Stimulated activated CD8-positive, alpha-beta memory T cell treated with anti-CD3 and anti-CD28 coated beads, Interleukin-7, amount 100 ng/mL, for 24 hours (primary cell): ENCODE results near the gene RNF44.

Source experiments
- DNase-seq: peaks from one replicate; pipeline ENCODE4 v3.0.0-alpha.2; 2020; ENCODE audit warnings: low read depth

RNF44 gene

DNA sequence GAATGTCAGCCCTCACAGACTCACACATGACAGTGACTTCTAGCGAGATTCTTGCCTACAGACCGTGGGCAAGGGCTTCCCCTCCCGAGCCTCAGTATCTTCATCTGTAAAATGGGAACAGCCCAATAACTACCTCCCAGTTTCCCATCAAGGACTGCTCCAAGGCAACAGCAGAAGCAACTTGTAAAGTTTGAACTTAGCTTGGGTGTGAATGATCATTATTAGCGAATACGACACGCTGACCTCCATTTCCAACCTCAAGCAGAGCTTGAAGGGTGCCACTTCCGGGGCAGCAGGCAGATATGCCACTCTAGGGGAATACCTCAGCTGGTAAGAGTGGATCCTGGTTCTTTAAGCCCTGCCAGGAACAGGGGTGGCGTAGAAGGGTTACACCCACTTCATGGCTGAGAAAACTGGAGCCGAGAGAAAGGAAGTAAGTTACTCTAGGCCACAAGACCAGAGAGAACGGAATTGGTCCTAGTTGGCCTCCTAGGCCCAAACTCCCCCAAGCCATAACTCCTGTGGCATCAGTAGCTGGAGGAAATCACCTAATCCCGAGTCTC lies 2.0 kb downstream of the RNF44 start:
- DNase-seq, result no peak

DNA sequence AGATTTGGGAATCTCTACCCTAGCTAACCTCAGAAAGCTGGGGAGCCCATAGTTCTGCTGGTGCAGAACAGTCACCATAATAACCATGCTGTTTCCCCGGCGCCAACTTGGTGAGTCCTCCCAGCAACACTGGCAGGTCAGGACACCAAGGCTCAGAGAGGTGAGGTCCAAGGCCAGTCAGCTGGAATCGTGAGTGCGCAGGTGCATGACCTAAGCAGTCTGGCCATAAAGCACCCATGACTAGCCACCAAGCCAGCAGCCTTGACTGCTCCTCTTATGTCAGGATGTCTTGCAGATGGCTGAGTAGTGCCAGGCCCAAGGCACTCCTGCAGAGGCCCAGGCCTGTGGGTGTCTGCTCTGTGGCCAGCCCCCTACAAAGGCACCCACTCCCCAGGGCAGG lies 2.6 kb downstream of the RNF44 start:
- DNase-seq, result no peak

DNA sequence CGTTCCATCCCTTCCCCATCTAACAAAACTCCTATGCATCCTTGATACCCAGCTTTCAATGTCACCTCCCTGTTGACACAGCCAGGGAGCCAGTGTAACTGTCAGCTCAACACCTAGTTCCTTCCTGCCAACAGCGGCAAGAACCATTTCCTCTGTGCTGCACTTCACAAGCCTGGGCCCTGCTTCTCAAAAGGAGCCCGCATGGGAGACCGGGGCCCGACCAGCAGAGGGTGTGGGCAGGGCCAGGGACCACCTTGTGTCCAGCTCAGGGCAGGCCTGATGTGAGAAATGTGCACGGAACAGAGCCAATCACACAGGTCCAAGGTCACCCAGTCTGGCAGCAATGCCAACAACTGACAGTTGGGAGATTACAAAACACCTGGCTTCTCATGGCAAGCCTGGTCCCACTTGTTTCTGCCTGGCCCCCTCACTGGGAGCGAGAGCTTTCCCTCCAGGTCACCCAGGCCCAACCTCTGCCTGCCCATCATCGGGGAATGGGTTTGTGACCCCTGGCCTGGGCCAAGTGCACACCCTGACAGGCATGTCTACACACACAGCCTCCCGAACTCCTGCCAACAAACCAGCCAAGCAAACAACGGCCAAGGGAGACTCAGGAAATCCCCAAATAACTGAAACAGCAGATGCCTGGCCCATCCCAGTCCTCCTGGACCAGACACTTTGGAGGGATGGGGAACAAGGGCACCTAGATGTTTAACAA lies 3.1 kb downstream of the RNF44 start:
- no peak for DNase-seq

DNA sequence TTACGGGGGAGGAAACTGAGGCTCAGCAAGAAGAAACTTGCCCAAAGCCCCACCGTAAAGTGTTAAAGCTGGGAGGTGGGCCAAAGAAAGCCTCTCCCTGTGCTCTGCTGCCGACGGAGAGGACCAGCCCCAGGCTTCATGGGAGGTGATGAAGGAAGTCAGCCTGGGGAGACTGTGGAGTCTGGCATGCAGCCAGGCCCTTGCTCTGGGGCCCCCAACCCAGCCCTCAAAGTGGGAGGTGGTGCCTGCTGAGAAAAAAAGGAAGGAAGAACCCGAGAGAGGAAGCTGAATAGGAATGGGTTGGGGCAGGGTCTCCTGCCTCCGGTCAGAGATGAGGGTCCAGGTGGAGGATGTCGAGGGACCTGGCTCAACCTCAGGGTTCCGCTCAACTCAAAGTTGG lies 3.8 kb downstream of the RNF44 start:
- no peak for DNase-seq

DNA sequence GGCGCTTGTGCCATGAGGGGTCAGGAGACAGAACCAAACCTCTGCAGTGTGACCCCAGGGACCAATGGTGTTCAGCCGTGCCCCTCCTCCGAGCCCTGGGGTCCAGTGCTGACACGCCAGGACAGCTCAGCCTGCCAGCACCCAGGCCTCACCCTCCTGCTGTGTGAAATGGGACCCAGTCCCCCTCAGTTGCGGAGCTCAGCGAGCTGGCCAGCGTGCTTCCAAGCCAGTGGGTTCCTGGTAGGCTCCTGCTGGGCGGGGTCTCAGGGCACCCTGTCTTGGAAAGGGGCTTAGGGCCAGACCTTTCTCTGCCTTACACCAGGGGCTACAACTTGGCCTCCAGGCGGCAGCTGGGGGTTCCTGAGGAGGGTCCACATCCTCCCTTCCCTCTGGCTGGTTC lies 4.4 kb downstream of the RNF44 start:
- no peak for DNase-seq

DNA sequence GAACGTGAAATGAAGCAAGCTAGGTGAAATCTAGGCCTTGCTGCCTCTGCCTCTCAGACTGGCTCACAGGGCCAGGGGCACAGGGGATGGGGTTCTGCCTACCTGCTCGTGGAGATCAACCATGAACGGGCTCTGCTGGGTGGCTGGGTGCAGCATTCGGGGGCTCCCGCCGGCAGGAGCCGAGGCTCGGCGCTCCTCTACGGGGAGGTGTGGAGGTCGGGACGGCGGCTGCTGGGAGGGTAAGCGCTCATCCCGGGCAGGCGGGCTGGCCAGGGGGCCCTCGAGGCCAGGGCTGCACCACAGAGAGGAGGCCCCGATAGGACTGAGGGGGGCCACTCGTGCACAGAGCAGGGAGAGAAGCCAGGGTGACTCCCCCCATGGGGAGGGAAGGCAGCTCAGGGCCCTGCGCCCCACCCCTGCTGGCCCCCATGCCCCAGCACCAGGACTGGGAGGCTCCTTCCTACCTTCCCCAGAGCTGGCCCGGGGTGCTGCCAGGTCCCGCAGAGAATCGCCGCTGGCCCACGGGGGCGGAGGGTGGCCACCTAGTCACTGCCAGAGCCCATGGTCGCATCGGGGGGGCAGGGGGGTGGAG lies 5.2 kb downstream of the RNF44 start:
- no peak for DNase-seq

DNA sequence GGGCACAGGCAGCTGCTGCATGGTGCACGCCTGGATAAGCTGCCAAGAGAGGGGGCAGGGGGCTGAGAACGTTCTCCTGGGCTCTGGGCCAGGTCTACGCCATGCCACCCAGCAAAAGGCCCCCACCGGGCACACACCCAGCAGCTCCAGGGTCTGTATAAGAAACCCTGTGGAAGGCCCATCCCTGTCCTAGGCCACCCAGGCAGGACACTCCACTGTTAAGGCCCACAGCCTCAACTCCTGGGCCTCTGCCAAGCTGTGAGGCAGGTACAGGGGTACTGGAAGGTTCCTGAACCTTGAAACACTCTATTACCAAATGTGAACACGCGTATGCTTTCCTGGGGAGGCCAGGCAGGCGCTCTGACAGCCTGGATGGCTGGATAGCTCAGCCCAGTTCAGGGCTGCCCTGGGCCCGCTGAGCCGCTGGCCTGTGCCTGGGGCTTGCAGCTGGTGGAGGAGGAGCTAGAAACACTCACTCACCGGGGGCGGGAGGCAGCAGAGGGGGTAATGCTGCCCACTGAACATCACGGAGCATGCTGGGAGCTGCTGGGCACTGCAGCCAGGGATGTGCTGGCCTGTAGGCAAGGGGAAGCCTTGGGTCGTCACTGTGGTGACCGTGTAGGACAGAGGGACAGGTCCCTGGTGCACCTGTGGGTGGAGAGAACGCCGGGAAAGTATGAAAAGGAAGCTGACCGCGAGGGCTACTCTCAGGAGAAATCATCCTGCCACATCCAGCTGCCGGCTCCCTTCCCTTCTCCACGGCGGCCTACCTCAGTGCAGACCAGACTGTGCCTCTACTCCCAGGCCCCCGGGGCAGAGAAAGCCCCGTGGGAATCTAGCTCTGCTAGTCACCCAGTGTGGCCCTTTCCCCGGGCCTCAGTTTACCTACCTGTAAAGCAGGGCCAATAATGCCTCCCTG lies 6.0 kb downstream of the RNF44 start:
- DNase-seq, result no peak

DNA sequence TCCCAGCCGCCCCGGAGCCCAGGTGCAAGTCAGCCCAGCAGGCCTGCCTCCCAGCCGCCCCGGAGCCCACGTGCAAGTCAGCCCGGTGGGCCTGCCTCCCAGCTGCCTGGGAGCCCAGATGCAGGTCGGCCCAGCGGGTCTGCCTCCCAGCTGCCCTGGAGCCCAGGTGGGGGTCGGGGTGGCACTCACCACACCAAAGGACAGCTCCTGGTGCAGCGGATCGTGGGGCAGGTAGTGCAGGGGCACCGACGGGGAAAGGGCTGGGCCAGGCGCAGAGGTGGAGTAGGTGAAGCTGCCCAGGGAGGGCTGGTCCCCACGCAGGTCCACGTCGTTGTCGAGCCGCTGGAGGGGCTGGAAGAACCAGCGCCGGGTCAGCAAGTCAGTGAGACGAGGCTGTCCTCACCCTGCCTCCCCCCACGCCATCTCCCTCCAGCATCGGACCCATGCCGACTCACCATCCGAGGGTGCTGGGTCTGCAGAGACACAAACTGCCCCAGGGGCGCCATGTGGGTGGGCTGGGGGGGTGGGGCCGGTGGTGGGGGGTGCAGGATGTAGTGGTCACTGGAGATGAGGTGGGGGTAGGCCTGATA lies 6.7 kb downstream of the RNF44 start:
- no peak for DNase-seq

DNA sequence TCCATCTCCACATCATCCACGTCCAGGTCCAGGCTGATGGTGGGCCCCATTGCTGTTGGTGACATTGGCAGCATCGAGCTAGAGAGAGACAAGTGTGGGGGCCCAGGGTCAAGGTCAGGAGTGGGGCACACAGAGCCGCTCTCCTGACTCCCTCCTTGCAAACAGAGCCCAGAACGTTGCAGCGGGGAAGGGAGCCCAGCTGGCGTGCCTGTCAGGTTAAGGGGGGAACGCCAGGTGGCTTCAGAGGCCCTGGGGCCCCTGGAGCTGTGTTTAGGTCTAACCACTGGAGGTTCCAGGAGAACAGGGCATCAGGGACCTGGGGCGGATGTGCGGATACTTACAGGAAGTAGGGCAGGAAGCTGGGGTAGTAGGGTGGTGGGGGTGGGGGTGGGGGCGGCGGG lies 7.5 kb downstream of the RNF44 start:
- no peak for DNase-seq

DNA sequence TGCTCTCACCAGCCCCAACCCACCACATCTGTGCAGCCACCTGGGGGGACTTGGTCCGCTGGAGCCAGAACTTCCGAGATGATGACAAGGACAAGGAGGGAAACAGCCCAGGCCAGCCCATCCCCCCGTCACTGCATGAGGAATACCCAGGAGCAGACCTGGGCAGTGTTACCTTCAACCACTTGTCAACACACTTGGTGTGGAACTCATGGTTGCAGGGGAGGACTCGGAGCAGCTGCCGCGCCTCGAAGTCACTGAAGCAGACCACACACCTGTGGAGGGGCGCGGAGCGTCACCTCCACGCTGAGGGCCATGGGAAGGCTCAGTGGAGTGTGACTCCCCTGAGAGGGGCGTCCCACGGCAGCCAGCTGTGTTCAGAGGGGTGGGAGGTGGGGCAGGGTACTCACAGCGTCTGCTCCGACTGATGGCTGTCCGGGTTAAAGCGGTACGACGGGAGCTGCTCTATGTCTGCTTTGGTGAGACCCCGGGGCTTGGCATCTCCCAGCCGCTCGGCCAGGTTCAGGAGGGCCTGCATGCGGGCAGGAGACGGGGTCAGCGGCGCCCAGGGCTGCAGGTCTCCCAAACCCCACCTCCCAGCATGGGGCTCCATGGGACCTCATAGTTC lies 8.0 kb downstream of the RNF44 start:
- no peak for DNase-seq

DNA sequence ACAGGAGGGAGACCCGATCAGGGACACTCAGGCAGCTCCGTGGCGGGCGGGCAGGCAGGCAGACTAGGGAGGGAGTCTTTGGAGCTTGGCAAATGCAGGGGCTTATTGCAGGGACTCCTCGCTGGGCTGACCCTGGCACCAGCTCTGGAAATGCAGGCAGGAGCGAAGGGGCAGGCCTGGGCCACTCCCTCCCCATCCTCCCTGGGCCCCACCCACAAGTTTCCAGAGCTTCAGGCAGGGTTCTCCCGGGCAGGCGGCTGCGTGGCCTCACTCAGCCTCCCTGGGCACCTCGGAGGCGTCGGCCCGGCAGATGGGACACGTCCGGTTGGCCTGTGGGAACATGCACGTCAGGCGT lies 8.5 kb downstream of the RNF44 start:
- no peak for DNase-seq

DNA sequence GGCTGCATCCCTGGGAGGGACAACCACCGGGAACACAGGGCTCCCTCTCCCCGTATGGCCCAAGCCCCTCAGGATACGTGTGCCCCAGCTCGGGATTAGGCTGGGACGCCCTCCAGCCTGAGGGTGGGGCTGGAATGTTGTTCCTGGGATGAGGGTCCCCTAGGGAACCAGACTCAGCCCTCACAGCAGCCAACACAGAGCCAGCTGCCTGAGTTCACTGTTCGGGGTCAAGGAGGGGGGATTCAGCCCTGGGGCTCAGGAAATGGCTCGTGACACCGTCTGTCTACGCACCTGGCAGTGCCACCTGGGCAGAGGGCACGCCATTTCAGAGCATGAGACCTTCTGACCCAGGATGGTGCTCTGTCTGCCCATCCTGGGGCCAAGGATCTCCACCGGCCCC lies 8.9 kb downstream of the RNF44 start:
- DNase-seq, result no peak

DNA sequence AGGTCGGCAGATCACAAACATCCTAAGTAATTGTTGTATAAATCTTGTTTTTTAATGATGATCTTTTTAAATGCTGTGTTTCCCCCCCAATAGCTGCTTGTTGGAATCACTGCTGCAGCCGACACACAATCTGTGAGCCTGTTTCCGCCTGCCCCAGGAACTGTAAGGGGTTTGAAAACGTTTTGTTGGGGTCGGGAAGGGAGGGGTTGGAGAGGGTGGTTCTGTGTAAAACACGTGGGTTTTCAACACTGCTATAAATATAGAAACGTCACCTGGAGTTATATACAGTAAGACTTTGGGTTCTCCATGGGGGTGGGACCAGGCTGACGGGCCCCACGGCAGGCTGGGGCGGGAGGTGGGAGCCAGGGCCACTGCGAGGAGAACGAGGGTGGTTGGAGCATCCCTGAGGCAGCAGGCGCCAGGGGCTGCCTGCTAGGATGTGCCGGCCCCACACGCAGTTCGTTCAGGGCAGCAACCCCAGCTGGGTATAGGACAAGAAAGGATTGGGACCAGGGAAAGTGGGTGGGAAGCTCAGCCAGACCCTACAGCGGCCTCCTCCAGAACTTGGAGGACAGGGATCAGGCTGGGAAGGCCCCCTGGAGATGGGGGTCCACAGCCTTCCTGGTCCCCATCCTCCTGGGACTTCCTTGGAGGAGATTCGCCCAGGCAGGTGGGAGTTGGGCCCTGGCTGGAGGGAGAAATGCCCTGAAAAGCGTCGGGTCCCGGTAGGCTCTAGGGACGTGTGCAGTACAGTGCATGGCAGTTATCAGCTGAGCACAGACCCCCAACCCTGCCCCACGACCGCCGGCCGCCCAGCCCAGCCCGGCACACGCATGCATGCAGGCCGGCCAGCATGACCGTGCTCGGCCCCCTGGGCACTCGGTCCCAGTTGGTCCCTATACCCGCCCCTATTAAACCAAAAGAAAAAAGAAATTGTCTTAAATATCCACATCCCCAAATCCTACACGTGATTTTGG lies 9.7 kb downstream of the RNF44 start:
- DNase-seq, result no peak

DNA sequence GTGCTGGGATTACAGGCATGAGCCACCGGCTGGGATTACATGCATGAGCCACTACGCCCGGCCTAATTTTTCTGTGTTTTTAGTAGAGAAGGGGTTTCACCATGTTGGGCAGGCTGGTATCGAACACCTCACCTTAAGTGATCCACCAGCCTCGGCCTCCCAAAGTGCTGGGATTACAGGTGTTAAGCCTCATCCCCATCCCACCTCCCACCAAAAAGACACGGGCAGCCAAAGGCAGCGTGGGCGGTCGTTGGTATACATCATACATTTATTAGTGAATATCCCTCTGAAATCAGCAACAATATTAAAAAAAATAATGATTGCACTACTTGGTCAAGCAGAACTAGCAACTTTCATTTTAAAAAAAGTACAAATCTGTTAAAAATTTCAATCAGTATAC lies 10.7 kb downstream of the RNF44 start:
- DNase-seq, result no peak

DNA sequence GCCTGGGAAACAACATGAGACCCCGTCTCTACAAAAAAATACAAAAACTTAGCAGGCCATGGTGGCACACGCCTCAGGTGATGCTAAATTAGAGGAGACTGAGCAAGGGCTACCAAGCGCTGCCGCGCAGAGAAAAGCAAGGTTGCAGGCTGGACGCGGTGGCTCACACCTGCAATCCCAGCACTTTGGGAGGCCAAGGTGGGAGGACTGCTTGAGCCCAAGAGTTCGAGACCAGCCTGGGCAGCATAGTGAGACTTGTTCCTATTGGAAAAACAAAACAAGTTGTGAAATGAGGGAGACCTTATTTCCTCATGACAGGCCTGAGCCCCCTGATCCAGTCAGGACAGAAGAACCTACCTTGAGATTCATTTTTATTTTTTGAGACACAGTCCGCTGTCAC lies 11.5 kb downstream of the RNF44 start:
- DNase-seq, result no peak

DNA sequence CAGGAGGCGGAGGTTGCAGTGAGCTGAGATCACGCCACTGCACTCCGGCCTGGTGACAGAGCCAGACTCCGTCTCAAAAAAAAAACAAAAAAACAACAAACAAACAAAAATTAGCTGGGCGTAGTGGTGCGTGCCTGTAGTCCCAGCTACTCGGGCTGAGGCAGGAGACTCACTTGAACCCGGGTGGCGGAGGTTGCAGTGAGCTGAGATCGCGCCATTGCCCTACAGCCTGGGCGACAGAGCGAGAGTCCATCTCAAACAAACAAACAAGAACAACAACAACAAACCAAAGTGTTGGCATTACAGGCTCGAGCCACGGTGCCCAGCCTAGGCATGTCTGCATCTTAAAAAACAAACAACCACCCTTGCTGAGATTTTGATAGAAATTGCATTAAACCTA lies 12.2 kb downstream of the RNF44 start:
- DNase-seq, result no peak

DNA sequence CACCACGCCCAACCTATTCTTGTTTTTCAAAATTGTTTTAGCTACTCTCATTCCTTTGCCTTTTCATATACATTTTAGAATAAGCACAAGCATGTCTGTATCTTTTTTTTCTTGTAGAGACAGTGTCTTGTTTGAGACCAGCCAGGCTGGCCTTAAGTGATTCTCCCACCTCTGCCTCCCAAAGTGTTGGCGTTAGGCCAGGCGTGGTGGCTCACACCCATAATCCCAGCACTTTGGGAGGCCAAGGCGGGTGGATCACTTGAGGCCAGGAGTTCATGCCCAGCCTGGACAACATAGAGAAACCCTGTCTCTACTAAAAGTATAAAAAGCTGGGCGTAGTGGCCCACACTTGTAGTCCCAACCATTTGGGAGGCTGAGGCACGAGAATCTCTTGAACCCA lies 13.1 kb downstream of the RNF44 start:
- DNase-seq, result no peak

DNA sequence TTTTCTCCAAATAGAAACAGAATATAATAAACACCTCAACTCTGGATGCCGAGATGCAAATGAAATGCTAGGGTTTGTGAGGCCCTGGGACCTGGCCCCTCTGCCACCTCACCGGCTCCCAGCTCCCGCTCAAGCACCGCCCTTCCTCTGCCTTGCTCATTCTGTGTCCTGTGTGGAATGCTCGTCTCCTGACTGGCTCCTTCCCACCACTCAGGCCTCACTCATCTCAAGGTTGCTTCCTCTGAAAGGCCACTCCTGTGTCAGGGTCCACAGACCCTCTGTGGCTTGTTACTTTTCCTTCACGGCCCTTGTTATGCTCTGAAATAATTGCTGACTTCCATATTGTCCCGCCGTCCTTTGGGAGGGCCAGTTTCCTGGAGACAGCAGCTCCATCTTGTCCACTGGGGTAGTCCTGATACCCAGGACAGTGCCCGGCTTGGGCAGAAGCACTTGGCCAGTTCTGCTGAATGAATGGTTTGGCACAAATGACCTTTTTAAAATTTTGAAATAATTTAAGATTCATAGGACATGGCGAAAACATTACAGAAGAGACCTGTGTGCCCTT lies 15.4 kb downstream of the RNF44 start:
- no peak for DNase-seq

DNA sequence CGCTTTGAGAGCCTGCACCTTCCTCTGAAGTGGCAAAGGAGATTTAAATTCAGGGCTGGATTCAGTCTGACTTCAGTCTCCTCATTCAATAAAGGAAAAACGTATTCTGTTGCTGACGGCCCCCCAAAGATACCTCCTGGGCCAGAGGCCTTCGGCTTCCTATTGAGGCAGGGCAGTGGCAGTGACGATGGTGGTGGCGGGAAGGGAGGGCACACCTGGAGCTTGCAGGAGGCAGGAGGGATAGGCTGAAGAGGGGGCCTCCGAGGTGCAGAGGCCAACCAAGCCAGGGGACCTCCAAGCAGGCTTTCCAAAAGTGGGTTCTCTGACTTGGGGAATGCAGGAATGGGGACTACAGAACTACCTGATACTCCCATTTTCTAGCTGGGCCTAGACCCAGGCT lies 15.9 kb downstream of the RNF44 start:
- no peak for DNase-seq
